Kidney capillary endothelial cell (primary cell): Measurements from ENCODE around the gene PPARGC1A.

Experiments used
- DNase-seq: peaks from one replicate; pipeline ENCODE4 v3.0.0-alpha.2; 2018; ENCODE audit warnings: low spot score

PPARGC1A gene

DNA sequence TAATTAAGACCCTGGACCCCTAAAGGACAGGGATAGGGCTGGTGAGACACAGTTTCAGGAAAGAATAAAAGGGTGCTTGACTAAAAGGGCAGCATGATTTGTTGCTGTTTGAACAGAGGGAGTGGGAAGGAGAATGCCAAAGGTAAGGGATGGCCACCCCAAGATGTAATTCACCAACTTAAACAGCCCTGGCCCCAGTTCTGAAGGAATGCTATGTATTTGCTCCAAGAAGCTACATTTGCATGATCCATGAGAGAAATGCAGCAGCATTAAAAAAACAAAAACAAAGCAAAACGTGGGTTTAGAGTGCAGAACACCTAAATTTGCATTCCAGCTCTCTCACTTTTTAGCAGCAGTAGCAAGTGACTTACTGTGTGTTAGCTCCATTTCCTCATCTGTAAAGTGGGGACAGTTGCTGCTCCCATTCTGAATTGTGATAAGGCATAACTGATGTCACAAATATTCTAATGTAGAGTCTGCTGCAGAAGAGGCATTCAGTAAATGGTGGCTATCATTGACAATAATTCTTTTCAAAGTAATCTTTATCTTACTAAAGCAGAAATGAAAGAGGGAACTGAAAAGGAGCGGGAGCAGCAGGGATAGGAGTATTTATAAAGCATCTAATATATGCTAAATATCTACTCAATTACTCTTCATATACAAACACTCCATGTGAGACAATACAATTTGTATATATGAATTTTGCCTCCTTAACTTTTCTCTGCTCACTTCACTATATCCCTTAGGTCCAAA is 115.8 kb downstream of the PPARGC1A start:
- DNase-seq: no peak

- DNase-seq: no peak
Measured at GRCh38 chr4:23770011-23770410, 119.8 kb downstream of the PPARGC1A start.

DNA sequence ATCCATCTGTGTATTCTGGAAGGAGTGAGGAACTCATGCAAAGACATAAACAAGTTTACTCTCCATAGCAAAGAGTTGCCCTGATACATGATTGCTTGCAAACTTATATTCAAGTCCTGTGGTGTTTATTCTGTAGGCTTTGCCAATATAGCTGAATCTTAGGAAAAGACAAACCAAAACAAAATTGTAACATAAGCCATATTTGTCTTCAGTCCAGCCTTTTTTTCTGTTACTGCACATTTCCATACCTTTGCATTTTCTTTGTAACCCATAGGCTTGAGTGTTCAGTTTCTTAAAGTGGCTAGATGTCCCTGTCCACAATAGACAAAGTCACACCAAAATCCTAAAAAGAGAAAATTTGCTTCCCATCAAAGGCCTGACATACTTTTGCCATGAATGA is 120.4 kb downstream of the PPARGC1A start:
- DNase-seq: no peak

- no peak for DNase-seq
Measured at GRCh38 chr4:23768541-23768940, 121.3 kb downstream of the PPARGC1A start.

DNA sequence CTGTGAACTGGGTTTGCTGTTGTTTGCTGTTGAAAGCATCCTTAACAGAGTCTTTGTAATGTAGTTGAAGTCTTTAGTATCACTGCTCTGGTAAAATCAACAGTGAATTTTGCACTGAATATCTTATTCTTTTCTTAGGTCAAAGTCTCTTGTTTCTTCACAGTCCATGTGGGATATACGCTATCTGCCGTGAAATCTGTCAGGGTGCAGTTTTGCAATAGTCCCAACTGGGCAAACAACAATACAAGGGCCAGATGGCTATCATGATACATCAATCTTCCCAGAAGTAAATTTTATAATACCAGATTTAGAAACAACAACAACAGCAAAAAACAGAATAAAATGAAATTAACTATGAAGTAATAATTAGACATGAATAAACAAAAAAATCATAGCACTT is 123.5 kb downstream of the PPARGC1A start:
- no peak for DNase-seq

DNA sequence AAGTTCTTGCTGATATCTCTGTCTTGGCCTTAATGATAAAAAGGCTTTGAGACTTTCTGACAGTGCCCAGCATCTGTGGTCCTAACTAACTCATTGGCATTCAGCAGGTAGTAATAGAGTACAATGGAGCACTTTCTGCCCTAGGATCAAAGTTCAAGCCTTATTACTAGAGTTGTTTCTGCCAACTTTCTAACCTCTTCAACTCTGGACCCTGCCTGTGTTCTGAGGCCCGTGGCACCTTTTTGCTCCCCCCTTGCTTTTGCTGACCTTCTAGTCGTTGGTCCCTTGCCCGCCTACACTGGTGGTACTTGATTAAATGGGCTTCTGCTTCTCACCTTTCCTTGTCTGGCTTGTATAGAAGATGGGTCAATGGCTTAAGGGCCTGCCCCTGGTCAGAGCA is 126.3 kb downstream of the PPARGC1A start:
- no peak for DNase-seq

DNA sequence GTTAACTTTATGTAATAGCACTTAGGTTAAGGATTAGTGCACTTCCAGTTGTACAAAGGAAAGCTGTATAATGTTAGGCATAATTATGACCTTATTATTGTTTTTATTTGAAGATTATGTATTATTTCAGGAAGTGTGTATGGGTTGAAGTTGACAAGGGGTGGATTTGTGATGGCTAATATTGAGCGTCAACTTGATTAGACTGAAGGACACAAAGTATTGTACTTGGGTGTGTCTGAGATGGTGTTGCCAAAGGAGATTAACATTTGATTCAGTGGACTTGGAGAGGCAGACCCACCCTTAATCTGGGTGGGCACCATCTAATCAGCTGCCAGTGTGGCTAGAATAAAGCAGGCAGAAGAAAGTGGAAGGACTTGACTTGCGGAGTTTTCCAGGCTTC is 127.3 kb downstream of the PPARGC1A start:
- no peak for DNase-seq

DNA sequence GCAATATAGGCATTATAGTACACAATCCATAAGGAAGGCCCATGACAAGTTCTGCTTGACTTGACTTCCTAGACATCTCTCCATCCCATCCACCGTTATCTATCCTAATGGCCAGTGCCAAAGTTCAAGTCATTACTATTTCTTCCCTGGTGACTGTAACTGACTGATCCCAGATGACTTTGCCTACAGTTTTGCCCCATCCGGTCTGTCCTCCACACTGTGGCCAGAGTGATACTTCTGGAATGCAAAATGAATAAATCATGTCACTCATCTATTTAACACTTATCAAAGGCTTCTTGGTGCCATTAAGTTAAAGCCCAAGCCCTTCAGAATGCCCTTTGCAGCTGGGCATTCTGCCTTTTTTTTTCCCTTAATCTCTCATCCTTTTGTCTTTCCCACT is 130.8 kb downstream of the PPARGC1A start:
- no peak for DNase-seq

- no peak for DNase-seq
Measured at GRCh38 chr4:23754688-23755087, 135.2 kb downstream of the PPARGC1A start.

GRCh38 chr4:23750125-23750524 is 139.7 kb downstream of the PPARGC1A start:
- no peak for DNase-seq

- no peak for DNase-seq
Measured at GRCh38 chr4:23747281-23747735, 142.5 kb downstream of the PPARGC1A start.

GRCh38 chr4:23746672-23747071 is 143.2 kb downstream of the PPARGC1A start:
- no peak for DNase-seq

GRCh38 chr4:23746027-23746426 is 143.8 kb downstream of the PPARGC1A start:
- DNase-seq: no peak

DNA sequence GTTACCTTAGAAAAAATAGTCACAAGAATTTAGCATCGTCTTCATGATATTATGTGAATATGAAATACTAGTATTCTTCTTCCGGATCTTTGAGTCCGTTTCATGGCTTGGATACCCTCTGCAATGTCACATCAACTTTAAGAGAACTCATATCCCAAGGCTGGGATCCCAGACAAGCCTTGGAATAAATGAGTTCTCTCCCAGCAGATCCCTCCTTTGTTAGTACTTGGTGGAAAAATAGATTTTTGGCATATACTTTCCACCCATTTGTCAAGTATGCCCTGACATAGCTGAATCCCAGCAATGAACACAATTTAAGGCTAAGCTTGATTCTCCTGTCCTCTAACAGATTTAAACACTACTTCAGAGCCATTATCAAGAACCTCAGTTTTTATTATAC is 144.5 kb downstream of the PPARGC1A start:
- DNase-seq: no peak
